ENCODE results near the gene A1BG.

The A1BG gene, protein sequence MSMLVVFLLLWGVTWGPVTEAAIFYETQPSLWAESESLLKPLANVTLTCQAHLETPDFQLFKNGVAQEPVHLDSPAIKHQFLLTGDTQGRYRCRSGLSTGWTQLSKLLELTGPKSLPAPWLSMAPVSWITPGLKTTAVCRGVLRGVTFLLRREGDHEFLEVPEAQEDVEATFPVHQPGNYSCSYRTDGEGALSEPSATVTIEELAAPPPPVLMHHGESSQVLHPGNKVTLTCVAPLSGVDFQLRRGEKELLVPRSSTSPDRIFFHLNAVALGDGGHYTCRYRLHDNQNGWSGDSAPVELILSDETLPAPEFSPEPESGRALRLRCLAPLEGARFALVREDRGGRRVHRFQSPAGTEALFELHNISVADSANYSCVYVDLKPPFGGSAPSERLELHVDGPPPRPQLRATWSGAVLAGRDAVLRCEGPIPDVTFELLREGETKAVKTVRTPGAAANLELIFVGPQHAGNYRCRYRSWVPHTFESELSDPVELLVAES
- total RNA-seq = 0.30 to 0.84 reads per million in 2 experiments

DNA sequence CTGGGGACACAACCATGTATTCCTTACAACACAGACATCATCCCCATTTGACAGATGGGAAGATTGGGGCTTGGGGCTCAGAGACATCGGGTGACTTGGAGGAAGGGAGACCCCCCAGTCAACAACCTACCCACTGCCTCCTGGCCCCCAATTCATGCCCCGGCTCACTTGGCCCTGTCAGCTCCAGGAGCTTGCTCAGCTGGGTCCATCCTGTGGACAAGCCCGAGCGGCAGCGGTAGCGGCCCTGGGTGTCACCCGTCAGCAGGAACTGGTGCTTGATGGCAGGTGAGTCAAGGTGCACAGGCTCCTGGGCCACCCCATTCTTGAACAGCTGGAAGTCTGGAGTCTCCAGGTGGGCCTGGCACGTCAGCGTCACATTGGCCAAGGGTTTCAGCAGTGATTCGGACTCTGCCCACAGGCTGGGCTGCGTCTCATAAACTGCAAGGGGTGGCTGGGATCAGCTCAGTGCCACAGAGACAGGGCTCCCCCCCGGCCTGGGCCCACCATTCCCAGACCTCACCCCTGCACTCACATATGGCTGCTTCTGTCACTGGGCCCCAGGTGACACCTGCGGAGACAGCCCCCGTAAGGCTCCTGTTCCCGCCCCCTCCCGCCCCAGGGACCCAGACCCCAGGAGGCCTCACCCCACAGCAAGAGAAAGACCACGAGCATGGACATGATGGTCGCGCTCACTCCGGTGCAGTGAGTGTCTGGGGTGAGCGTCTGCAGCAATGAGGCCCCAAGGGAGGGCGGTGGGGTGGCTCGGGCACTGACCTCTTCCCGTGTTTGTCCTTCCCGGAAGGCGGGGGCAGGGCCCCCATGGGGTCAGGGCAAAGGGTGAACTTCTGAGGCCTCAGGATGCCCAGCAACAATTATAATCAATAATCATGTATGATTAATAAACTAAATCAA, at the start of gene A1BG:
A1BG (minus strand) TSS at position 733 of the 912 bp plus-strand sequence; CDS start at position 678, 55 bp downstream.
- DNase-seq (ENCODE audit: low read depth) = no peak

DNA sequence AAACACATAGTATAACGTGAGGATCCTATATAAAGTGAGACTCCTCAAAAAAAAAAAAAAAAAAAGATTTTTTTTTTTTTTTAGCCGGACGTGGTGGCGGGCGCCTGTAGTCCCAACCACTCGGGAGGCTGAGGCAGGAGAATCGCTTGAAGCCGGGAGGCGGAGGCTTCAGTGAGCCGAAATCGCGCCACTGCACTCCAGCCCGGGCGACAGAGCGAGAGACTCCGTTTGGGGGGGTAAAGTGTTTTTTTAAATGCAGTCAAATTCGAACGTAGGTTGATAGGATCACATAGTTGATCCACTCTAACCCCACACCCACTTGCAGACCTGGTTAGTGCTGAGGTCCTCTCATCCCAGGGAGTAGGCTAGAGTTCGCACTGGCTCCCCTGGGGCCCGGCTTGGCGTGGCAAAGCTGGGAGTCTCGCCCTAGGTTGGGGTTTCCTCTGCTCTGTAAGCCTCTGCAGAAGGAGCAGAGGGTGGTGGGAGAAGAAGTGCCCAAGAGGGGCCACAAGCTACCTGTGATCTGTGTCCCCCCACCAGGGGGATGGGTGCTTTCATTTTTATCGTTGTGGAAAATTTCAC, 48.6 kb upstream of the A1BG start:
- DNase-seq (ENCODE audit: low read depth) = no peak

DNA sequence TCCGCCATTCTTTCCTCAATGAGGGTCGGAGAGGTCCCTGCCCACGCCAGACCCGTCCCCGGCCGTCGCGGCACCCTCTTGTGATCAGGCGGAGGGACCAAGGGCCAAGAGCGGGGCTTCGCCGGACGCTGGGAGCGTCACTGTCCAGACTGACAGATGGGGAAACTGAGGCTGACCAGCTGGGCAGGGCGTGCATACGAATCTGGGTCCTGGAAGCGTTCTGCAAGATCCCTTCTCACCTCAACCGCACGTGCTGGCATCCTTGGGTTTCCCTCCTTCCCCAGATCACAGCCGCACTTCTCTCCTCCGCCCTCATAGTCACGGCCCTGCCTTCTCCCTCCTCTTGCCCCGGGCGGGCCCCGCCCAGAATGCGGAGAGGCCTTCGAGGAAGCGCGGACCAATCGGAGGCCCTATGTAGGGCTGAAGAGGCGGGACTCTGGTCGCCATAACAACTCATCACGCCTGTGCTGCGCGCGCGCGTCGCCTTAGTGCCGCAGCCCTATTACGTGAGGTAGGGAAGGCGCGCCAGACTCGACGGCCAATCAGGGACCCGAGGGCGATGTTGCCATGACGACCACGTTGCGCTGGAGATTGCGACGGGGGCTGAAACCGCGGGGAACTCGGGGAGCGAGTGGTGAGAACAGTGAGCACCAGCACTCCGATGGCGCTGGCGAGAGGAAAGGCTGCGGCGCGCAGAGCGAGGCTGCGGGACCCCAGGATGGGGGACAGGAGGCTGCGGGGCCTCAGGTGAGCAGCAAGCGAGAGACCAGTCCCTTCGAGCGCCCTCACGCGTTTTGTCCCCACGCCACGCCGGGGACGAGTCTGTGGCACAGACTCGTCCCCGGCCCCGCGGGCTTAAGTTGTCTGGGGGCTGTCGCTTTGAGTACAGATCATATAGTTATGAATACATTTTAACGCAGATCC, 47.9 kb upstream of the A1BG start:
- DNase-seq (ENCODE audit: low read depth) = peak; percentile 99

DNA sequence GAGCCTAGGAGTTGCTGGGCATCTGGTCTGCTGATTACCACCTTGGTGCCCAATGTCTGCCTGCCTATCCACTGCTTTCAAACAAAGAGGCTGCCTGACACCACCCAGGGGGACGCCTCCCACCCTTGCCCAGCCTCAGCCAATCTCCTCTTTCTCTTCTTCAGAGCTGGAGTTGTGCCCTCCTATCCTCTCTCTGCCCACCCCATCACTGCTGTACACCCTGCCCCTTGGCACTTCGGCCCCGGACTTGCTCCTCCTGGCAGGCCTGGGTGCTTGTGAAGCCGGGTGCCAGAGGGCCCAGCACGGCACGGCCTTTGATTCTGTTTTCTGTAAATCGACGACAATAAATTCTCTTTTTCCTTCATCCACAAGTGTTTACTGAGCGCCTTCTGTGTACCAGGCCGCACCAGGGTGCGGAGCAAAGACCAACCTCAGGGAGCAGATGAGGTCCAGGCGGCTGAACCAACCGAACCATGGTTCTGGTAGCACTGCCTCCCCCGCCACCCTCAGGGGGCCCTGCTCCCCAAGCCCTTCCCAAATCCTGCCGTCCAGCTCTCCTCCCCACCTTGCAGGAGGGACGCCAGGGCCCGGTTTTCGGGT, 47.1 kb upstream of the A1BG start:
- DNase-seq (ENCODE audit: low read depth) = no peak

DNA sequence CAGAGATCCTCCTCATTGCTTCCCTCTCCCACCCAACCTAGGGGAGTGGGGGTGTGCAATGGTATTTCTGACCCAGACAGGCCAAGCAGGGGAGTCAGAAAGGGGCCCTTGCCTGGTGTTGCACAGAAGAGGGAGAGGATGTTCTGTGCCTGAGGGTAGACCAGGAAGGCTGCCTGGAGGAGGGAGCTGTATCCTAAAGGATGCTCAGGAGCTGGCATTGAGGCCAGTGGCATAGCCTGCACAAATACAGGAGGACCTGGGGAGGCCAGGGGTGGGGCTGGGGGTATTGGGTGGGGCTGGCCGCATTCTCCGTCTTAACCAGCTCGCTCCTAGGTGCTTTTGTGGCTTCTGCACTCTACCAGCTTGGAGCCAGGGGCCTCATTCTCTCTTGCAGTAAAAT, 46.6 kb upstream of the A1BG start:
- DNase-seq (ENCODE audit: low read depth) = no peak

DNA sequence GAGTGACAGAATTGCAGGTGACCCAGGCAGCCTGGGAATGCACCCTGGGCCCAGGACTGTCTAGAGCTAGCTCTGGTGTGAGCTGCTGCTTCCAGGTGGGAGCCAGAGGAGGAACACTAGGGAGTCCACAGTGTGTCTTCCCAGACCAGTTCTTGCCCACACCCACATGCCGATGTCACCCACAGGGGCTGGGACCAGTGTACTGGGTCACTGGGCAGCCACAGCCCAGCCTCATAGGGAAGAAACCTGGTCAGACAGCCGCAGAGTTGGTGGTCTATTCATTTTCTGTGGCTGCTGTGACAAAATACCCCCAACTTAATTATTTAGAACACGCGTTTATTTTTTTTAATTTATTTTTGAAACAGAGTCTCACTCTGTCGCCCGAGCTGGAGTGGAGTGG, 45.3 kb upstream of the A1BG start:
- DNase-seq (ENCODE audit: low read depth) = no peak

DNA sequence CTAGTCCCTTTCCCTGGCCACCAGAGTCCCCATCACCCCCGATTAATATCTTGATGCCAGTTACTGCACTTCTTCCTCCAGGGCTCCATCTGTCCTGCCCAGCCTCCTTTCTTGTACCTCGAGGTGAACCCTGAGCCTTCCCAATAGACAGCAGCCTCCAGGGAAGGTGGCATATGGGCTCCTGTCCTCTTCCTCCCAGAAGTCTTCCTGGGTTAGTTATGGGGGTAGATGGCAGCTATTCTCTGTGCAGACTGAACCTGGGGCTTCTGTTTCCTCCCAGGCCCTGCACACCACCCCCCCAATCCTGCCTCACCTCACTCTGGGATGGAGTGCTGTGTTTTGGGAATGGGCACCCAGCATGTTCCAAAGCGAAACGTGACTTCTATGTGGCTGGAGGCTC, 44.8 kb upstream of the A1BG start:
- DNase-seq (ENCODE audit: low read depth) = no peak

DNA sequence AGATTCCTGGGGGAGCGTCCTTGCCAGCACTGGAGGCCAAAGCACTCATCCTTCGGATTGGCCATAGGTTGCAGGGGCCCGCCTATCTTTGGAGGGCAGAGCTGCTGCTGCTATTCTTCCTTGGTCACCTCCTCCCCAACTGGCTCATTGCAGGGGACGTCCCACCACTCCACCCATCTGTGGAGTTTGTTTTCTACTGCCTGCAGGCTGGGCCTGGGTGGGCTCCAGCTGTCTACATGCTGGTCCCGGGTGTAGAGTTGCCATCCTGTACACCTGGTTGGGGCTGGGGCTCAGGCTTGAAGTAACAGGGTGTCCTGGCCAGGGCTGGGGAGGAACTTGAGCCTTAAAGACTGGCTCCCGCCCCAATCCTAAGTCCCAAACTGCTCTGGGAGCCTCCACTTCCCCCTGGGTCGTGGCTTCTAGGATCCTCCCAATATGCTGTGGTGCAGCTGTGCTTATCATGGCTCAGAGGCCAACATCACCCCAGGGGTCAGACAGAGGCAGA, 44.3 kb upstream of the A1BG start:
- DNase-seq (ENCODE audit: low read depth) = no peak

DNA sequence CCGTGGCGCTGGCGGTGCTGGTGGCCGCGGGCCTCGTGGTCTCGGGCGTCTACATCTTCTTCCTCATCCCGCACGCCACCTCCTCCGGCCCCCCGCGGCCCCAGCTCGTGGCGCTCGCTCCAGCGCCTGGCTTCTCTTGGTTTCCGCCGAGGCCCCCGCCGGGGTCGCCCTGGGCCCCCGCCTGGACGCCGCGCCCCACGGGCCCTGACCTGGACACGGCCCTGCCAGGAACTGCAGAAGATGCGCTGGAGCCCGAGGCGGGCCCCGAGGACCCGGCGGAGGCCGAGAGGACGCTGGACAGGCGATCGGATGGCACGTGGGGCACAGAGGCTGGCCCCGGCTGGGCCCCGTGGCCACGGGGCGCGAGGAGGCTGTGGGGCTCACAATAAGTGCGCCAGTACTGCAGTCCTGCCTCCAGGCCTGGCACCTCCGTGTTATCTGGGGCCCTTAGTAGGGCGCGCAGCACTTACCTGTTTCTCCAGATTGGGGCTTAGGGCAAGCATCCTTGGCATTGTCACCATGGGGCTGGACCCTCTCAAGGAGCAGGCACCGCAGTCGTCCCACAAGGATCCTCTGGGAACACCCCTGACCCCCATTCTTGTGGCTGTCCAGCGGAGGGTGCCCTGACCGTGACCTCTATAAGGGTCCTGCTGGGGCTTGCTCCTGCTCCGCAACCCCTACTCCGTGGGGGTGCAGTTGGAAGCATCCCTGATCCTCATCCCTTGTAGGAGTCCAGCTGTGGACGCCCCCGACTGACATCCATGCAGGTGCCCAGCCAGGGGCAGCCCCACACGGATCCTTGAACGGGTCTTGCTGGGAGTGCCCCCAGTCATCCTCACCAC, 43.6 kb upstream of the A1BG start:
- no peak for DNase-seq (ENCODE audit: low read depth)

DNA sequence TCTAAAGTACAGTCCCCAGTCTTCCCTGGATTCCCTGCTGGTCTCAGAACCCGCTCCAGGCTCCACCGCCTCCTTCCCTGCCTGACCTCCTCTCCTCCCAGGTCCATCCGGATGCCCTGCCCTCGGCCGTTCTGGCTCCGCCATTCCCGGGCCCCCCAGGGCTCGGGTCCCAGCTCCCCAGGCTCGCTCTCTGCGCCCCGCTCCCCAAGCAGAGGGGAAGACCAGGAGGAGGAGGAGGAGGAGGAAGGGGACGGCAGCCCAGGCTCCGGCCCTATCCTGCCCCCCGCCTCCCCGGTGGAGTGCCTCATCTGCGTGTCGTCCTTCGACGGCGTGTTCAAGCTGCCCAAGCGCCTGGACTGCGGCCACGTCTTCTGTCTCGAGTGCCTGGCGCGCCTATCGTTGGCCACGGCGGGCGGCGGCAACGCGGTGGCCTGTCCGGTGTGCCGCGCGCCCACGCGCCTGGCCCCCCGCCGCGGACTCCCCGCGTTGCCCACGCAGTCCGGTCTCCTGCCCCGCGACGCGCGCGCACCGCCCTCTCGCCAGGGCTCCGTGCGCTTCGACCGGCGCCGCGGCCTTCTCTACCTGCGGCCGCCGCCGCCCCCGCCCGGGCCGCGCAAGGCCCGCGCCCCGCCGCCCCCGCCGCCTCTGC, 42.8 kb upstream of the A1BG start:
- no peak for DNase-seq (ENCODE audit: low read depth)

DNA sequence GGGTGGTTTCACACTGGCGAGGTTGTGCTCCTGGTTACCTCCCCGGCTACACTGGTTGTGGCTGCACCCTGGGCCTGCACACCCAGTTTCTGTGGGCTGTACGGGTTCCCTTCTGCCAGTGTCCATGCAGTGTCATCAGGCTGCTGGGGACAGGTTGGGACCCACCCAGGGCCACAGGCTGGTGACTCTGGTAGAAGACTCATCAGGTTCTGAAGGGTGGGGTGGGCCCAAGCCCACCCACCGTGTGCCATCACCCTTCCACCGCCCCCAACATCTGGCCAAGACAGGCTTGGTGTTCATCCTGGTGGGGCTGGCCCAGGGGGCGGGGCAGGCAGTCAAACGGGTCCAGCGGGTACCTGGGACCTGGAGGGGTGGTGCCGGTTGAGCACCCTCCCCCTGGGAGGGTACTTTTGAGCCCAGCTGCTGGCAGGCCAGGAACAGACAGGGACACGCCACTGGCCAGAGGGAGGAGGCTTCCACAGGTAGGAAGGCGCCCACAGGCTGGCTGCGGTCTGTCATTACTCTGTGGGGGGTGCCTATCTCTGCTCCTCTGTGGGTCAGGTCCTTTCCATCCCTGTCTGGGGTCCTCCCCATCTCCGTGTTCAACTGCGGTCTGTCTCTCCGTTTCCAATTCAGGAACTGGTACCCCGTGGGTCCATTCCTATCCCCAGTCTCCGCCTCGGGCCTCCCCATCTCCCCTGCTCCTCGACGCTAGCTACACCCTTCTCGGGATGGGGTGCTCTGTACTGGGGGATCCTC, 42.1 kb upstream of the A1BG start, which contains the start of gene RNF225:
RNF225 (plus strand) TSS at position 437 of the 759 bp plus-strand sequence. CDS start 434 bp downstream, outside the sequence.
- DNase-seq (ENCODE audit: low read depth) = no peak

DNA sequence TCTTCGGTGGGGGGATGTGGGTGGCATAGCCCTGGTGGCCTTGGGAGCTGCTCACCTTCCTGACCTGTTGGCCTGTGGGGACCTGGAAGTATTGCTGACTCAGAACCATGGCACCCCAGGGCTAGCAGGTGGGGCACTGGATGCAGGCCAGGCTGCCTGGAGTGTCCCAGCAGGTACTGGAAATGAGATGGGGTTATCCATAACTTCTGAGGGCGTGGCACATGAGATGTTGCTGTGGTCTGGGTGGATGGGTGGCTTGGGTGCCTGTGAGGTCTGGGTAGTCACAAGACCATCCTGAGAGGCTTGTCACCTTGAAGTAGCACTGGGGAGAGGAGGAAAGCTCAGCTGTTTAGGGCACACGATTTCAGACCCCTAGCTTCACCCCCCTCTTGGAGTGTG, 41.5 kb upstream of the A1BG start:
- no peak for DNase-seq (ENCODE audit: low read depth)

DNA sequence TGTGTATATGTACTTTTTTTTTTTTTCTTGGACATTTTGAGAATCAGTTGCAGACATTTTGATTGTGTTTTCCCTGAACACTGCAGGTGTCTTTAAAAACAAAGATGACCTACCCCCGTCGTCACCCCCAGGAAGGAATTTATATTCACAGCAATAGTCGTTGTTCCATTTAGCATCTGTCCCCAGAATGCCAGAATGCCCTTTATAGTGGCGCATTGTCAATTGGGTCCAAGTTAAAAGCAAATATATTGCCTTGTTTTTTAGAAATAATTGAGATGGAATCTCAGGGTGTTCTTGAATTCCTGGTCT, 40.4 kb upstream of the A1BG start:
- DNase-seq (ENCODE audit: low read depth) = no peak

DNA sequence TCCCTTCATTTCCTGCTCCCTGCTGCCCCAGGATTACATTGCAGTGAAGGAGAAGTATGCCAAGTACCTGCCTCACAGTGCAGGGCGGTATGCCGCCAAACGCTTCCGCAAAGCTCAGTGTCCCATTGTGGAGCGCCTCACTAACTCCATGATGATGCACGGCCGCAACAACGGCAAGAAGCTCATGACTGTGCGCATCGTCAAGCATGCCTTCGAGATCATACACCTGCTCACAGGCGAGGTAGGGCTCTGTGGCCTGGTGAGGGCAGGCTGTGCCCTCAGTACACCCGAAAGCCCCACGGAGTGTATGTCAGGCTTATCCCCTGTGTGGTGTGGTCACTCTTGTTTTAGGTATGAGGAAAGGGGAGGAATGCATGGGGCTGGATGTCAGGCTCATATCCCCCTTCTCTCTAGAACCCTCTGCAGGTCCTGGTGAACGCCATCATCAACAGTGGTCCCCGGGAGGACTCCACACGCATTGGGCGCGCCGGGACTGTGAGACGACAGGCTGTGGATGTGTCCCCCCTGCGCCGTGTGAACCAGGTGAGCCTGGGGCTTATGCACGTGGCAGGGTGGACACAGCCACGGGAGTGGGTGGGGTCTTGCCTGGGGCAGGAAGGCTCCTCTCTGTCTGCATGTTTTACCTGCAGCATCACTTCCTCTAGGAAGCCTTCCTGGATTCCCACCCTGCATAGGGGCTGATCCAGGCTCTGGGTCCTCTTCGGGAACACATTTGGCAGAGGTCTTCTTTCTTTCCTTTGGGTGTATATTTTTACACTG, 39.8 kb upstream of the A1BG start:
- no peak for DNase-seq (ENCODE audit: low read depth)

DNA sequence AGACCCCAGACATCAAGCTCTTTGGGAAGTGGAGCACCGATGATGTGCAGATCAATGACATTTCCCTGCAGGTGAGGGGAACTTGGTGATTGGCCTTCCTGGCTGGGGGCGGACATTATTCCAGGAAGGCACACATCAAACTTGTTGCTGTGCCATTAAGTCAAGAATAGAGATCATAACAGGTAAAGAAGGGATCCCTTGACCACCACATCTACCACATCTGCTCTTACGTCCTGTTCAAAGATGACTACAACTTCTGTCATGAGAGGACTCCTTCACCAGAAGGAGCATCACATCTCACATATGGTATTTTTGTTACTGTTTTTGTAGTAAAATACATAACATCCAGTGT, 34.9 kb upstream of the A1BG start:
- no peak for DNase-seq (ENCODE audit: low read depth)

DNA sequence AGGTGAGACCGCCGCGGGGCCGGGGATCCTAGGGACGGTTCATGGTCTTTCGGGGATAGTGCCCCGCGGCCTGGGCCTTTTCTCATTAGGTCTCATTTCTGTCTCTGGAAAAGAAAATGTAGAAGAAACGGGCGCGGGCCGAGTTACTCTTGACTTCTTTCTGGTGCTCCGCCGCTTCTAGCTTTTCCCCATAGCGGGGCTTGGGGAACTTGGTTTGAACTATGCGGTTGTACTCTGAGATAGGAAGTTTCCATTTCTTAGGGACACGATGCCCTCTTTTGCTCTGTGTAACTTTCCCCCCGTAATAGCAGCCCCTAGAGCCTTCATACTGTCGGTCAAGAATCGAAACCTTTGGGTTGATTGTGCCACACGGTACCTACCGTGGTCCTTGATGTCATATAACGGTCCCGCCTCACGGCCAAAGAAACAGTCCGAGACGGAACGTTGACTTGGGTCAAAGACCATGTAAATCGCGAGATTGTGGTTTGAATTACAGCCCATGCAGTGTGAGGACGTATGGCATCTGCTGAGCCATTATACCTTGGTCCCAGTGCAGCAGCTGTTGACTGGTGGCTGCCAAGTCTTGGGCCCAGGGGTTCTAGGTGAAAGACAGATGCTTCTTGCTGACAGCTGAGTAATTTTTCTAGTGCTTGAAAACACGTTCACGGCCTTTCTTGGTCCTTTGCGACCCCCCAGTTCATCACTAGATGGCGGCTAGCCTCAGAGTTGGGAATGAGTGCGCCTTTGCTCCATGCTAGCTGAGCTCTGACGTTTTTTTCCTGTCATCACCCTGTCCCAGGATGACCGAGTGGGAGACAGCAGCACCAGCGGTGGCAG, 34.3 kb upstream of the A1BG start:
- DNase-seq (ENCODE audit: low read depth) = no peak

All from T follicular helper cell (primary cell).